ENCODE results near the gene FGGY.
A peak's percentile ranks its signal among the peaks of the same experiment; 100 is the strongest.
"Not testable (repeated sequence)": the region's sequence is repeated elsewhere in the genome, so short reads cannot be mapped to it uniquely, and the experiment has no call there.

Gene FGGY, protein sequence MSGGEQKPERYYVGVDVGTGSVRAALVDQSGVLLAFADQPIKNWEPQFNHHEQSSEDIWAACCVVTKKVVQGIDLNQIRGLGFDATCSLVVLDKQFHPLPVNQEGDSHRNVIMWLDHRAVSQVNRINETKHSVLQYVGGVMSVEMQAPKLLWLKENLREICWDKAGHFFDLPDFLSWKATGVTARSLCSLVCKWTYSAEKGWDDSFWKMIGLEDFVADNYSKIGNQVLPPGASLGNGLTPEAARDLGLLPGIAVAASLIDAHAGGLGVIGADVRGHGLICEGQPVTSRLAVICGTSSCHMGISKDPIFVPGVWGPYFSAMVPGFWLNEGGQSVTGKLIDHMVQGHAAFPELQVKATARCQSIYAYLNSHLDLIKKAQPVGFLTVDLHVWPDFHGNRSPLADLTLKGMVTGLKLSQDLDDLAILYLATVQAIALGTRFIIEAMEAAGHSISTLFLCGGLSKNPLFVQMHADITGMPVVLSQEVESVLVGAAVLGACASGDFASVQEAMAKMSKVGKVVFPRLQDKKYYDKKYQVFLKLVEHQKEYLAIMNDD

DNA sequence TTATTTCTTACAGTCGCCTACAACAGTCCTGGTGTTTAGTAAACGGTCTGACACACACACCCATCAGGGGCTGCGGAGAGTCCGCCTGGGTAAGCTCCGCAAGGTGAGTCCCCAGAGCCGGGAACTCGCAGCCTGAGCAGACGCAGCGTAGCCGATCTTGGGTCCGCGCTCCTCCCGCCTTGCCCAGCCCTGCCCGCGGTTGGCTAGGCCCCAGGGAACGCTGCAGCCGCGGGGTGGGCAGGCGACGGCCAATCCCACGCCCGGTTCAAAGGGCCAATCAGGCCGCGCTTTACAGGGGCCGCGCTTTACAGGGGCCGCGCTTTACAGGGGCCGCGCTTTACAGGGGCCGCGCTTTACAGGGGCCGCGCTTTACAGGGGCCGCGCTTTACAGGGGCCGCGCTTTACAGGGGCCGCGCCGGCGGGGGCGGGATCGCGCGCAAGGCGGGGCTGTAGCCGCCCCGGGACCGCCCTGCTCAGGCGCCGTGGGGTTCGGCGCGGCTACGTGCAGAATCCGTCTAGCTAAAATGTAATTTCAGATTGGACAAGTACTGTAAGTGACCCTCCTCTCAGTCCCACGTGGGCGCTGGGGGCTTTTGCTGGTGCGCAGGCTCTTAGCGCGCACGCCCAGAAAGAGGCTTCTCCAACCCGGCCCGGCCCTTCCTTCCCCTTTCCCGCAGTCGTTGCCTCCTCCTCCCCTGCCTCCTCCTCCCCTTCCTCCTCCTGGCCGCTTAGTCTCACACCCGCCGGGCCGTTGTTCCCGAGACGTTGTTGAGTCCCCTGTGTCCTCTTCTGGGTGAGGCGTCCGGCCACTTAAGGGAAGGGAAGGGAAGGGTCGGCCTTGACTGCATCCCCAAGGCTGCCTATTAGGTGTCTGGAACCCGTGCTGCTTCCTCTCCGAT is at the start of gene FGGY:
Gene FGGY (plus strand): TSS at position 737 of the 899 bp plus-strand sequence. CDS start 24,456 bp downstream, outside the sequence.
- DNase-seq (ENCODE audit: extremely low spot score) = peak; percentile 94
- CTCF ChIA-PET = interaction anchor here (1.0 to 1.6 kb wide), 3 partner anchors 12 to 38 kb away, joined by 3 read pairs; no protein-coding TSS in a partner anchor
- POLR2A ChIA-PET = interaction anchor here (1.5 kb wide), 1 partner anchor 513 kb away, joined by 5 read pairs; the partner anchor contains the start of gene JUN
- TF ChIP-seq, protein P1, sequence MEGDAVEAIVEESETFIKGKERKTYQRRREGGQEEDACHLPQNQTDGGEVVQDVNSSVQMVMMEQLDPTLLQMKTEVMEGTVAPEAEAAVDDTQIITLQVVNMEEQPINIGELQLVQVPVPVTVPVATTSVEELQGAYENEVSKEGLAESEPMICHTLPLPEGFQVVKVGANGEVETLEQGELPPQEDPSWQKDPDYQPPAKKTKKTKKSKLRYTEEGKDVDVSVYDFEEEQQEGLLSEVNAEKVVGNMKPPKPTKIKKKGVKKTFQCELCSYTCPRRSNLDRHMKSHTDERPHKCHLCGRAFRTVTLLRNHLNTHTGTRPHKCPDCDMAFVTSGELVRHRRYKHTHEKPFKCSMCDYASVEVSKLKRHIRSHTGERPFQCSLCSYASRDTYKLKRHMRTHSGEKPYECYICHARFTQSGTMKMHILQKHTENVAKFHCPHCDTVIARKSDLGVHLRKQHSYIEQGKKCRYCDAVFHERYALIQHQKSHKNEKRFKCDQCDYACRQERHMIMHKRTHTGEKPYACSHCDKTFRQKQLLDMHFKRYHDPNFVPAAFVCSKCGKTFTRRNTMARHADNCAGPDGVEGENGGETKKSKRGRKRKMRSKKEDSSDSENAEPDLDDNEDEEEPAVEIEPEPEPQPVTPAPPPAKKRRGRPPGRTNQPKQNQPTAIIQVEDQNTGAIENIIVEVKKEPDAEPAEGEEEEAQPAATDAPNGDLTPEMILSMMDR (IDR thresholded peaks at IDR 0.05; ENCODE audit: control extremely low read depth, extremely low read depth, low read depth, missing control alignments) = no peak

DNA sequence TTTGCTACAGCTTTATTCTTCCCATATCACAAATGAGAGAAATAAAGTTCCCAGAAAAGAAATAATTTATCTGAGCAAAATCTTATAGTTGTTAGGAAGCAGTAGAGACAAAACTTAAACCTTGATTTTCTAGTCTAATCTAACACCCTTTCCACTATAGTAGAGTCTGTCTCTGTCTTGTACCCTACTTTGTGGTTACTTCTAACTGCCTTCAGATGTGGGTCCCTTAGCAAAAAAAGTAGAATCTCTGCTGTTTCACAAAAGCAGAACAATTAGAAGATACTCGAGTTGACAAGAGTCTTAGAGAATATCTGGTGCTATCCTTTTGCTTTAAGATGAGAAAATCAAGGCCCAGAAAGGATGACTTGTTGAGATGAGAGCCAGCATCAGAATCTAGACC is 48.1 kb upstream of the FGGY start:
- no peak for DNase-seq (ENCODE audit: extremely low spot score)
- TF ChIP-seq, protein P1 (IDR thresholded peaks at IDR 0.05; ENCODE audit: control extremely low read depth, extremely low read depth, low read depth, missing control alignments) = no peak
- ChIA-PET CTCF (interaction anchor here (1.1 to 1.3 kb wide), 3 partner anchors 10 to 30 kb away, joined by 3 read pairs; no protein-coding TSS in a partner anchor), POLR2A (no interaction called here)

DNA sequence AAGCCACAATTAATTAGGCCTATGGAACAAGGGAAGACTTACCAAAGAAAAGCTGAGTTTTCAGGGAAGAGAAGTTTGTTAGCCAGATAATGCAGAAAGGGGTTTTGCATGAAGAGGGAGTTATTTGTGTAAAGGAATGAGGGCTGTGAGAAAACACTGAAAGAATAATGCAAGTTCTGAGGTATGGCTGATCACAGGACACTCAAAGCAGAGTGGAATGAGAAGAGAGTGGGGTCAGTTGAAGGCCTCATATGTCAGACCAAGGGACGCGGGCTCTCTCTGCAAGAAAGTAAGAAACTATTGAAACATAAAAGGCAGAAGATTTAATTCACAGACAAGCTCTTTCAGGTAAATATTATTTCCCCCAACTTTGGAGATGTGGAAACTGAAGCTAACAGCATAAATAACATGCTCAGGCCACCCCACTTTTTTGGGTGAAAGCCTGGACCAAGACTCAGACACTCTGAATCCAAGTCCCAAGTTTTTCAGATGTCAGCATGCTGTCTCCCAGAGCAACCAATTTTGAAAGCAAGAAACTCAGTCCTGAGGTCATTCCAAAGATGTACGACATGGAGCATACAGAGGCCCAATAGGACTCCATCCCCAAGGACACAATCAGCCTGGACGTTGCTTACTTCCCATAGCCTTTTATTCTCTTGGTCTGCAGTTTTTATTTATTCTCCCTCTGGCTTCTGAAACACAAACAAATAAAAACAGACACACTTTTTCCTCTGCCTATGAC is 47.3 kb upstream of the FGGY start:
- ChIA-PET CTCF (interaction anchor here (1.3 to 1.5 kb wide), 2 partner anchors 13 to 30 kb away, joined by 3 read pairs; no protein-coding TSS in a partner anchor), POLR2A (no interaction called here)
- TF ChIP-seq, protein P1 (IDR thresholded peaks at IDR 0.05; ENCODE audit: control extremely low read depth, extremely low read depth, low read depth, missing control alignments) = no peak
- DNase-seq (ENCODE audit: extremely low spot score) = no peak

DNA sequence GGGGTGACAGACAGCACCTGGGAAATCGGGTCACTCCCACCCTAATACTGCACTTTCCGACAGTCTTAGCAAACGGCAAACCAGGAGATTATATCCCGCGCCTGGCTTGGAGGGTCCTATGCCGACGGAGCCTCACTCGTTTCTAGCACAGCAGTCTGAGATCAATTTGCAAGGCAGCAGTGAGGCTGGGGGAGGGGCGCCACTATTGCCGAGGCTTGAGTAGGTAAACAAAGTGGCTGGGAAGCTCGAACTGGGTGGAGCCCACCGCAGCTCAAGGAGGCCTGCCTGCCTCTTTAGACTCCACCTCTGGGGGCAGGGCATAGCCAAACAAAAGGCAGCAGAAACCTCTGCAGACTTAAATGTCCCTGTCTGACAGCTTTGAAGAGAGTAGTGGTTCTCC is 45.8 kb upstream of the FGGY start:
- DNase-seq (ENCODE audit: extremely low spot score); POLR2A ChIA-PET; CTCF ChIA-PET: not testable (repeated sequence)

DNA sequence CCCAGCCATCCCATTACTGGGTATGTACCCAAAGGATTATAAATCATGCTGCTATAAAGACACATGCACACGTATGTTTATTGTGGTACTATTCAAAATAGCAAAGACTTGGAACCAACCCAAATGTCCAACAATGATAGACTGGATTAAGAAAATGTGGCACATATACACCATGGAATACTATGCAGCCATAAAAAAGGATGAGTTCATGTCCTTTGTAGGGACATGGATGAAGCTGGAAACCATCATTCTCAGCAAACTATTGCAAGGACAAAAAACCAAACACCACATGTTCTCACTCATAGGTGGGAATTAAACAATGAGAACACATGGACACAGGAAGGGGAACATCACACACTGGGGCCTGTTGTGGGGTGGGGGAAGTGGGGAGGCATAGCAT is 40.5 kb upstream of the FGGY start:
- POLR2A ChIA-PET; CTCF ChIA-PET; DNase-seq (ENCODE audit: extremely low spot score): not testable (repeated sequence)

DNA sequence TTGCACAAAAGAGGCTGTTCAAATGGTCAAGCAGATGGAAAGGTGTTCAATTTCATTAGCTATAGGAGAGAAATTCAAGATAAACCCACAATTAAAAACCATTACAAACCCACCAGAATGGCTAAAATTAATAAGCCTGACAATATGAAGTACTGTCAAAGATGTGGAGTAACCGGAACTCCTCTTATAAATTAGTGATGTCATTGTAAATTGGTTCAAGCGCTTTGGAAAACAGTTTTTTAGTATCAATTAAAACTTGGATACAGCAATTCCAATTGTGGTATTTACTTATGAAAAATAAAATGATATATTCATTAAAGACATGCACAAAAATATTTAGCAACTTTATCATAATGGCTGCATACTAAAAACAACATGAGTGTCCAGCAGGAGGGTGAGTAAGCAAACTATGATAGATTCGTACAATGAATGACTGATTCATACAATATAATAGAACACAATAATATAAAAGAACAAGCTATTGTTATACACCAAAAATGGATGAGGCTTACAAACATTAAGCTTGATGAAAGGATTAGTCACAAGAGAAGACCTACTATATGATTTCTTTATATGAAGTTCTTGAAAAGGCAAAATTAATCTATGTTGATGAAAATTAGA is 38.4 kb upstream of the FGGY start:
- CTCF ChIA-PET = interaction anchor here (0.8 to 1.5 kb wide), 5 partner anchors 10 to 38 kb away, joined by 3 to 4 read pairs (median 3); partner anchors contain the start of gene FGGY
- no peak for DNase-seq (ENCODE audit: extremely low spot score)
- POLR2A ChIA-PET = no interaction called here
- TF ChIP-seq, protein P1 (IDR thresholded peaks at IDR 0.05; ENCODE audit: control extremely low read depth, extremely low read depth, low read depth, missing control alignments) = no peak
